Placental pericyte (primary cell): ENCODE data around the gene POU2F1. TPM values are rescaled to one million over a fixed set of nuclear protein-coding genes. Genes with fewer than 3 reads are reported as not detected.

Experiments used
- total RNA-seq: library from RNA; depleted of rRNA; stranded (reverse); fragments of >200 nt; gene quantifications from 2 replicates; pipeline ENCODE4 v1.2.3, GENCODE V29; 2012

The POU2F1 gene
- total RNA-seq, result 7.2 and 9.2 TPM in 2 replicates

DNA sequence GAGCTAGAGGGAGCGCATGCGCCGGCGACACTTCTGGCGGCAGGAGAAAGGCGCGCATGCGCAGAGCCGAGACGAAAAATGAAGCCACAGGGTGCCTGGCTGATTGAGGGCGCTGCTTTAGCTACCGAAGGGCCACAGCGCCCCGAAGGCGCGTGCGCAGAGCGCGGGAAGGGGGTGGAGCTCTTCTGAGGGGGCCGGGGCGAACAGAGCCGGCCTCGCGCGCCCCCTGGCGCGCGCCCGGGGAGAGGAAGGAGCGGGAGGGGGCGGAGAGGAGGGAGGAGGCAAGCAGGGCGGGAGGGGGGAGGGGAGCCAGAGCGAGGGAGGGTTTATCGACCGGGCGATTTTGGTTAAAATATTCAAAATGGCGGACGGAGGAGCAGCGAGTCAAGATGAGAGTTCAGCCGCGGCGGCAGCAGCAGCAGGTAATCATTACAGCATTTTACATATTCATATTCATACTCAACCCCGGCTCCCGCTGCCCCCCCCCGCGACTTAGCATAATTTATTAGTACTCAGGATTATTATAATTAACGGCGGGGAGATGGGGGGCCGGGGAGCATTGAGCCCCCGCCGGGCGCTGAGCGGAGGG lies at the start of gene POU2F1:
TSS of gene POU2F1 (plus strand) at position 350 of the 589 bp plus-strand sequence. CDS start at position 362, 12 bp downstream.

Other genes with a start within 250 kb of the POU2F1 start
- gene ILDR2, start 245.3 kb upstream of the POU2F1 start, total RNA-seq, result under 0.01 and 0.14 TPM in 2 replicates
- 33.9 and 79.9 TPM in 2 replicates for gene MAEL, start 231.6 kb upstream of the POU2F1 start, total RNA-seq
- not detected in 2 replicates for gene GPA33, start 130.5 kb upstream of the POU2F1 start, total RNA-seq
- gene STYXL2, start 126.8 kb upstream of the POU2F1 start, total RNA-seq, result not detected in 2 replicates